H9 (cell line): ENCODE measurements around the gene PICALM. TPM values are rescaled to one million over a fixed set of nuclear protein-coding genes. Genes with fewer than 3 reads are reported as not detected.

Experiments used
- DNase-seq: peaks from one replicate; pipeline ENCODE4 v3.0.0-alpha.2; 2017
- H2AFZ ChIP-seq: one replicate; pipeline ENCODE4 v1.6.1; 2013; ENCODE audit warnings: mild to moderate bottlenecking, low read length, control low read depth, moderate library complexity
- H2AK5ac ChIP-seq: 2 replicates; pipeline ENCODE4 v1.6.1; 2013; ENCODE audit warnings: low read length, control low read depth, mixed read lengths; ENCODE audit not compliant: insufficient read length
- H2BK120ac ChIP-seq: one replicate; pipeline ENCODE4 v1.6.1; 2013; ENCODE audit warnings: low read depth, mild to moderate bottlenecking, low read length, control low read depth, inconsistent platforms; ENCODE audit not compliant: poor library complexity, severe bottlenecking
- H2BK12ac ChIP-seq: 2 replicates; pipeline ENCODE4 v1.6.1; 2013; ENCODE audit warnings: low read length, control low read depth, mixed read lengths, low read depth; ENCODE audit not compliant: insufficient read length
- H2BK15ac ChIP-seq: 2 replicates; pipeline ENCODE4 v1.6.1; 2013; ENCODE audit warnings: low read depth, low read length, control low read depth
- H2BK20ac ChIP-seq: one replicate; pipeline ENCODE4 v1.6.1; 2013; ENCODE audit warnings: low read depth, mild to moderate bottlenecking, low read length, control low read depth, inconsistent platforms; ENCODE audit not compliant: poor library complexity, severe bottlenecking
- H2BK5ac ChIP-seq: 2 replicates; pipeline ENCODE4 v1.6.1; 2013; ENCODE audit warnings: low read length, control low read depth, mixed read lengths; ENCODE audit not compliant: insufficient read length
- H3K14ac ChIP-seq: 2 replicates; pipeline ENCODE4 v1.6.1; 2013; ENCODE audit warnings: low read length, control low read depth; ENCODE audit not compliant: insufficient read depth
- H3K18ac ChIP-seq: 2 replicates; pipeline ENCODE4 v1.6.1; 2013; ENCODE audit warnings: low read depth, mild to moderate bottlenecking, mixed read lengths, low read length, control low read depth; ENCODE audit not compliant: insufficient read length
- H3K23ac ChIP-seq: 2 replicates; pipeline ENCODE4 v1.6.1; 2013; ENCODE audit warnings: low read length, control low read depth, mixed read lengths, low read depth; ENCODE audit not compliant: insufficient read length
- H3K23me2 ChIP-seq: 2 replicates; pipeline ENCODE4 v1.6.1; 2013; ENCODE audit warnings: low read depth, mild to moderate bottlenecking, mixed read lengths, low read length, control low read depth; ENCODE audit not compliant: insufficient read length, poor library complexity, severe bottlenecking
- H3K27ac ChIP-seq: 2 replicates; pipeline ENCODE4 v1.5.1; 2013; ENCODE audit warnings: low read length, control low read depth, mixed read lengths, low read depth; ENCODE audit not compliant: insufficient read length
- H3K27me3 ChIP-seq: 2 replicates; pipeline ENCODE4 v1.6.1; 2013; ENCODE audit warnings: low read length, control low read depth, inconsistent platforms; ENCODE audit not compliant: insufficient read depth
- H3K4ac ChIP-seq: 2 replicates; pipeline ENCODE4 v1.6.1; 2013; ENCODE audit warnings: low read depth, mild to moderate bottlenecking, control low read depth, inconsistent platforms, low read length, moderate library complexity
- H3K4me1 ChIP-seq: 2 replicates; pipeline ENCODE4 v1.6.1; 2013; ENCODE audit warnings: low read length, control low read depth, inconsistent platforms; ENCODE audit not compliant: insufficient read depth
- H3K4me2 ChIP-seq: 2 replicates; pipeline ENCODE4 v1.6.1; 2013; ENCODE audit warnings: low read length, control low read depth, mixed read lengths; ENCODE audit not compliant: insufficient read length, insufficient read depth
- H3K56ac ChIP-seq: 2 replicates; pipeline ENCODE4 v1.6.1; 2013; ENCODE audit warnings: low read depth, mild to moderate bottlenecking, mixed read lengths, low read length, control low read depth; ENCODE audit not compliant: insufficient read length
- H3K79me1 ChIP-seq: 2 replicates; pipeline ENCODE4 v1.6.1; 2013; ENCODE audit warnings: low read depth, mild to moderate bottlenecking, moderate library complexity, low read length, control low read depth, inconsistent platforms; ENCODE audit not compliant: insufficient read depth, poor library complexity, severe bottlenecking
- H3K79me2 ChIP-seq: 2 replicates; pipeline ENCODE4 v1.6.1; 2013; ENCODE audit warnings: low read length, control low read depth, inconsistent platforms; ENCODE audit not compliant: insufficient read depth
- H3K9ac ChIP-seq: 2 replicates; pipeline ENCODE4 v1.6.1; 2013; ENCODE audit warnings: low read length, control low read depth, mixed read lengths; ENCODE audit not compliant: insufficient read length; ENCODE audit errors: extremely low read depth
- H3K9me3 ChIP-seq: one replicate; pipeline ENCODE4 v1.6.1; 2013; ENCODE audit warnings: low read depth, low read length, inconsistent platforms; ENCODE audit not compliant: control insufficient read depth
- H3T11ph ChIP-seq: one replicate; pipeline ENCODE4 v1.6.1; 2013; ENCODE audit warnings: mild to moderate bottlenecking, low read length, control low read depth, inconsistent platforms
- H4K20me1 ChIP-seq: one replicate; pipeline ENCODE4 v1.6.1; 2013; ENCODE audit not compliant: control insufficient read depth, insufficient read length, insufficient read depth
- H4K5ac ChIP-seq: 2 replicates; pipeline ENCODE4 v1.6.1; 2013; ENCODE audit warnings: low read depth, mild to moderate bottlenecking, mixed read lengths, low read length, control low read depth; ENCODE audit not compliant: insufficient read length
- H4K8ac ChIP-seq: replicated peaks from 2 replicates; pipeline ENCODE4 v1.6.1; 2013; ENCODE audit warnings: low read length, control low read depth, mixed read lengths, low read depth; ENCODE audit not compliant: insufficient read length
- H4K91ac ChIP-seq: 2 replicates; pipeline ENCODE4 v1.6.1; 2013; ENCODE audit warnings: low read depth, mild to moderate bottlenecking, moderate library complexity, mixed read lengths, low read length, control low read depth; ENCODE audit not compliant: insufficient read length
- H3K27ac Mint-ChIP-seq, 3 experiments: 2 replicates in 2 of 3; 3 replicates in 1 of 3; pipeline ENCODE4 v1.8.0; 2020 to 2021; ENCODE audit warnings: mixed read lengths in 3 of 3, mild to moderate bottlenecking in 1 of 3, moderate library complexity in 1 of 3
- H3K27me3 Mint-ChIP-seq: 2 replicates; pipeline ENCODE4 v1.8.0; 2021; ENCODE audit warnings: low read depth, mild to moderate bottlenecking, moderate library complexity, mixed read lengths
- H3K36me3 Mint-ChIP-seq, 3 experiments: 2 replicates in 2 of 3; 3 replicates in 1 of 3; pipeline ENCODE4 v1.8.0; 2020 to 2021; ENCODE audit warnings: low read depth in 3 of 3, mixed read lengths in 3 of 3; ENCODE audit not compliant: insufficient read depth in 1 of 3
- H3K4me1 Mint-ChIP-seq, 2 experiments: 2 replicates each; pipeline ENCODE4 v1.8.0; 2020; ENCODE audit warnings: mixed read lengths in 2 of 2
- H3K4me3 Mint-ChIP-seq, 2 experiments: 2 replicates in 1 of 2; 3 replicates in 1 of 2; pipeline ENCODE4 v1.8.0; 2020 to 2021; ENCODE audit warnings: mild to moderate bottlenecking in 2 of 2, mixed read lengths in 2 of 2, moderate library complexity in 1 of 2
- H3K9me3 Mint-ChIP-seq, 2 experiments: 2 replicates in 1 of 2; 3 replicates in 1 of 2; pipeline ENCODE4 v1.8.0; 2020; ENCODE audit warnings: mild to moderate bottlenecking in 2 of 2, mixed read lengths in 2 of 2, moderate library complexity in 1 of 2
- WGBS: extraction: QIAGEN DNeasy Blood & Tissue Kit; methylation state at CpG from one replicate; pipeline ENCODE4 v1.1.7; 2013; ENCODE audit warnings: missing lambda C conversion rate, low lambda C conversion rate, mixed read lengths; ENCODE audit not compliant: insufficient read length; ENCODE audit errors: extremely low coverage; 5-methylcytosine and 5-hydroxymethylcytosine counted together
- total RNA-seq: library from RNA; stranded (reverse); gene quantifications from 2 replicates; pipeline ENCODE4 v1.2.1, GENCODE V29; 2021
- TF ChIP-seq, protein P1 (sequence below): fragments of 200-600 bp; sonication (generic); conservative IDR thresholded peaks from 3 replicates; pipeline ENCODE4 v1.8.0; 2021; ENCODE audit warnings: antibody characterized with exemption, mild to moderate bottlenecking

Gene PICALM
- total RNA-seq, 1 experiment from 2014 or later, result 76.4 TPM

DNA sequence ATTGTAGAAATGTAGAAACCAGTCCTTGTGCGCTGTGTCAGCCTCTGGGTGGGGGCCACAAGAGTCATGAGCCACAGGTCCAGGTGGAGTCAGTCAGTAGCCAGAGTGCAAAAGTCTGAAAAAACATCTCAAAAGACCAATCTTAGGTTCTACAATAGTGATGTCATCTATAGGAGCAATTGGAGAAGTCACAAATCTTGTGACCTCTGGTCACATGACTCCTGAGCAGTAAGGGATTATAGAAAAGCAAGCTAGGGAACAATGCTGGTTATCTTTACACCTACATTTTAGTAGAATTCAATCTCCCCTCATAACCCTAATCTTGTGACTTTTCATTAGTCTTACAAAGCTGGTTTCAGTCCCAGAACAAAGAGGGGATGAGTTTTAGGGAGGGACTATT, 131.0 kb downstream of the PICALM start:
- Histone ChIP-seq H2AK5ac (no peak overlapping the region), H3K27ac (no peak overlapping the region), H2BK15ac (no peak overlapping the region), H2BK12ac (no peak overlapping the region), H3K4me1 (no peaks in the 10 kb centered on the region), H4K8ac (no peak overlapping the region), H2BK20ac (no peak overlapping the region), H3K56ac (no peak overlapping the region), H4K91ac (no peak overlapping the region), H3K79me2 (no peaks in the 10 kb centered on the region), H3K18ac (no peak overlapping the region), H3K27me3 (no peaks in the 10 kb centered on the region), H3K4ac (no peak overlapping the region), H4K5ac (no peak overlapping the region), H3K14ac (no peak overlapping the region), H3K9ac (no peak overlapping the region), H3T11ph (no peak overlapping the region), H3K9me3 (no peaks in the 10 kb centered on the region), H3K23me2 (no peaks in the 10 kb centered on the region), H3K79me1 (no peaks in the 10 kb centered on the region), H2BK5ac (no peak overlapping the region), H3K4me2 (no peak overlapping the region), H2BK120ac (no peak overlapping the region), H2AFZ (no peak overlapping the region), H4K20me1 (no peaks in the 10 kb centered on the region), H3K23ac (no peak overlapping the region)
- DNase-seq, result no peak
- no CpG with 5 or more reads among the region's 1 CpG for WGBS
- peaks cover 2% of the 10 kb centered on the region; the same call in 1 of the 2 replicates for H3K27me3 Mint-ChIP-seq
- no peak overlapping the region for H3K27ac Mint-ChIP-seq
- peaks cover 3 to 7% of the 10 kb centered on the region in 2 experiments; a peak in 4 of 5 replicates for H3K9me3 Mint-ChIP-seq
- peaks cover 4% of the 10 kb centered on the region in 2 experiments; a peak in 2 of 4 replicates for H3K4me1 Mint-ChIP-seq
- peaks cover 0 to 10% (median 4%) of the 10 kb centered on the region in 3 experiments; a peak in 4 of 7 replicates for H3K36me3 Mint-ChIP-seq
- TF ChIP-seq, protein P1, sequence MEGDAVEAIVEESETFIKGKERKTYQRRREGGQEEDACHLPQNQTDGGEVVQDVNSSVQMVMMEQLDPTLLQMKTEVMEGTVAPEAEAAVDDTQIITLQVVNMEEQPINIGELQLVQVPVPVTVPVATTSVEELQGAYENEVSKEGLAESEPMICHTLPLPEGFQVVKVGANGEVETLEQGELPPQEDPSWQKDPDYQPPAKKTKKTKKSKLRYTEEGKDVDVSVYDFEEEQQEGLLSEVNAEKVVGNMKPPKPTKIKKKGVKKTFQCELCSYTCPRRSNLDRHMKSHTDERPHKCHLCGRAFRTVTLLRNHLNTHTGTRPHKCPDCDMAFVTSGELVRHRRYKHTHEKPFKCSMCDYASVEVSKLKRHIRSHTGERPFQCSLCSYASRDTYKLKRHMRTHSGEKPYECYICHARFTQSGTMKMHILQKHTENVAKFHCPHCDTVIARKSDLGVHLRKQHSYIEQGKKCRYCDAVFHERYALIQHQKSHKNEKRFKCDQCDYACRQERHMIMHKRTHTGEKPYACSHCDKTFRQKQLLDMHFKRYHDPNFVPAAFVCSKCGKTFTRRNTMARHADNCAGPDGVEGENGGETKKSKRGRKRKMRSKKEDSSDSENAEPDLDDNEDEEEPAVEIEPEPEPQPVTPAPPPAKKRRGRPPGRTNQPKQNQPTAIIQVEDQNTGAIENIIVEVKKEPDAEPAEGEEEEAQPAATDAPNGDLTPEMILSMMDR, result no peak
- no peak overlapping the region for H3K4me3 Mint-ChIP-seq
